Neural cell (in vitro differentiated cells): Measurements from ENCODE around the gene ZNF304.

Experiments
- CTCF ChIP-seq: fragments of 450-650 bp; IDR thresholded peaks from 2 replicates; pipeline ENCODE4 v1.5.1; 2014; ENCODE audit warnings: antibody characterized with exemption, mild to moderate bottlenecking, moderate library complexity; ENCODE audit not compliant: poor library complexity, severe bottlenecking
- EP300 ChIP-seq: fragments of 450-650 bp; conservative IDR thresholded peaks from 2 replicates; pipeline ENCODE4 v1.6.1; 2014; ENCODE audit warnings: antibody characterized with exemption, mild to moderate bottlenecking, moderate library complexity; ENCODE audit not compliant: poor library complexity, severe bottlenecking
- EZH2 ChIP-seq: fragments of 200-600, 300-800 bp; shearing (Covaris generic), sonication (generic); IDR thresholded peaks from 2 replicates; pipeline ENCODE4 v1.6.1; 2014; ENCODE audit warnings: antibody characterized with exemption, low read length, borderline replicate concordance, mild to moderate bottlenecking; ENCODE audit not compliant: insufficient read depth, poor library complexity, severe bottlenecking
- MXI1 ChIP-seq: fragments of 450-650 bp; conservative IDR thresholded peaks from 2 replicates; pipeline ENCODE4 v1.6.1; 2014; ENCODE audit warnings: antibody characterized with exemption, mild to moderate bottlenecking; ENCODE audit not compliant: poor library complexity, severe bottlenecking
- POLR2AphosphoS5 ChIP-seq: IDR thresholded peaks from 2 replicates; pipeline ENCODE4 v1.6.1; 2012
- RAD21 ChIP-seq: fragments of 450-650 bp; conservative IDR thresholded peaks from 2 replicates; pipeline ENCODE4 v1.6.1; 2014; ENCODE audit warnings: antibody characterized with exemption, mild to moderate bottlenecking, moderate library complexity
- REST ChIP-seq: IDR thresholded peaks from 2 replicates; pipeline ENCODE4 v1.6.1; 2012; ENCODE audit warnings: borderline replicate concordance
- SMC3 ChIP-seq: fragments of 450-650 bp; conservative IDR thresholded peaks from 2 replicates; pipeline ENCODE4 v1.6.1; 2014; ENCODE audit warnings: antibody characterized with exemption, mild to moderate bottlenecking, moderate library complexity; ENCODE audit not compliant: poor library complexity
- TAF1 ChIP-seq: IDR thresholded peaks from 2 replicates; pipeline ENCODE4 v1.6.1; 2012; ENCODE audit warnings: low read depth

- TF ChIP-seq CTCF (no peak), MXI1 (no peak), REST (no peak), SMC3 (no peak), RAD21 (no peak), POLR2AphosphoS5 (no peak), TAF1 (no peak), EZH2 (no peak), EP300 (no peak)
Observed at GRCh38 chr19:57338877-57339276, 12.2 kb upstream of the ZNF304 start.
